B cell (primary cell): ENCODE results near the gene SLC16A6.
"Not testable (repeated sequence)": the region's sequence is repeated elsewhere in the genome, so short reads cannot be mapped to it uniquely, and the experiment has no call there.

Experiments used
- CTCF ChIP-seq: fragments of 200-600 bp; IDR thresholded peaks from one replicate; pipeline ENCODE4 v1.8.0; 2022; ENCODE audit warnings: antibody characterized with exemption, mild to moderate bottlenecking
- EZH2 ChIP-seq: IDR thresholded peaks from 2 replicates; pipeline ENCODE4 v1.6.1; 2012; ENCODE audit warnings: borderline replicate concordance, low read depth, mild to moderate bottlenecking, moderate library complexity, low read length; ENCODE audit not compliant: insufficient read depth, poor library complexity, severe bottlenecking

- TF ChIP-seq CTCF, EZH2: not testable (repeated sequence)
Measured at GRCh38 chr17:68253426-68253825, 37.5 kb downstream of the SLC16A6 start.
